ENCODE results near the gene KLF11.

KLF11 gene

DNA sequence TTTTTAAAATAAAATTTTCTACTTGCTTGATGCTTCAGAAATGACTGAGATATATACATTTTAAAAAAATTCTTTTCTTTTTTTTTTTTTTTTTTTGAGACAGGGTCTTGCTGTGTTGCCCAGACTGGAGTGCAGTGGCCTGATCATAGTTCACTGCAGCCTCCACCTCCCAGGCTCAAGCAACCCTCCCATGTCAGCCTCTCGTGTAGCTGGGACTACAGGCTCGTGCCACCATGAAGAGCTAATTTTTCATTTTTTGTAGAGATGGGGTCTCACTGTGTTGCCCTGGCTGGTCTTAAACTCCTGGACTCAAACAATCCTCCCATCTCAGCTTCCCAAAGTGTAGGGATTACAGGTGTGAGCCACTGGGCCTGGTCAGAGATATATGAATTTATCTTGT is 24.0 kb downstream of the KLF11 start:
- Histone ChIP-seq H3K9me3 (ENCODE audit: control insufficient read depth in 2 of 2, low read length in 2 of 2) (peaks cover 0 to 4% of the 10 kb centered on the region in 2 donors), H3K36me3 (ENCODE audit: control insufficient read depth in 2 of 2, insufficient read depth in 2 of 2, low read length in 2 of 2) (peaks cover 12 to 18% of the 10 kb centered on the region in 2 donors), H3K27ac (ENCODE audit: low read length) (no peak overlapping the region), H3K4me1 (ENCODE audit: control insufficient read depth, insufficient read depth, low read length) (peaks cover under 1% of the 10 kb centered on the region), H3K9ac (ENCODE audit: low read length in 2 of 2) (no peak overlapping the region), H3K27me3 (ENCODE audit: control insufficient read depth in 1 of 2, insufficient read depth in 2 of 2, low read length in 2 of 2) (no peaks in the 10 kb centered on the region), H3K4me3 (ENCODE audit: low read length in 2 of 2) (no peak overlapping the region)

DNA sequence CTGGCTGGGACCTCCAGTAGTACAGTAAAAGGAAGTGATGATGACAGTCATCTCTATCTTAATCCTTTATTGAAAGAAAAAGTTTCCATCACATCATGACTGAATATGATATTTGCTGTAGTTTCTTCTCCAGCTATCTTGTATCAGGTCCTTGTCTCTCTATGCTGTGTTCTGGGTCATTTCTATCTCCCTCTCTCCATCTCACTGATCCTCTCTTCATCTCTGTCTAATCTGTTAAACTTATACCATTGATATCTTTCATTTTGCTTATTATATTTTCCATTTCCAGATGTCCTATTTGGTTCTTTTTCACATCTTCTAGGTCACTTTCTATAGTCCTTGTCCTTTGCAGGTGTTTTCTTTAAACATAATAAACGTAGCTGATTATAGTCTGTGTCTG is 24.5 kb downstream of the KLF11 start:
- Histone ChIP-seq H3K9me3 (ENCODE audit: control insufficient read depth in 2 of 2, low read length in 2 of 2) (peaks cover 0 to 4% of the 10 kb centered on the region in 2 donors), H3K27me3 (ENCODE audit: control insufficient read depth in 1 of 2, insufficient read depth in 2 of 2, low read length in 2 of 2) (no peaks in the 10 kb centered on the region), H3K4me1 (ENCODE audit: control insufficient read depth, insufficient read depth, low read length) (peaks cover 5% of the 10 kb centered on the region), H3K9ac (ENCODE audit: low read length in 2 of 2) (no peak overlapping the region), H3K4me3 (ENCODE audit: low read length in 2 of 2) (no peak overlapping the region), H3K27ac (ENCODE audit: low read length) (no peak overlapping the region), H3K36me3 (ENCODE audit: control insufficient read depth in 2 of 2, insufficient read depth in 2 of 2, low read length in 2 of 2) (peaks cover 12 to 18% of the 10 kb centered on the region in 2 donors)

DNA sequence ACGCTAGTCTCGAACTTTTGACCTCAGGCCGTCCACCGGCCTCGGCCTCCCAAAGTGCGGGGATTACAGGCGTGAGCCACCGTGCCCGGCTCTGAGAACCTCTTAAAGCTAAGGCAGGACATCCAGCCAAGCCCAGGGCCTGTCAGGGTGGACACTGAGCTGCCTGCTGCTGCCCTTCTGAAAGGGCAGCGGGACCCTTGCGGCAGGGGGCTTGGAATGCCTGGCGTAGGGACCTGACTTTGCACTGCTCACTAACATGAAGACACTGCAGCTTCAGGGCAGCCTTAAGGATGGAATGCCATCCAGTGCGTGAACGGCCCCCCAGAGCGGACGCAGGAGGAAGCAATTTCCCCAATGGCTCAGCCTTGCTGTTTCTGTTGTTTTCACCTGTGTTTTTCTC is 27.8 kb downstream of the KLF11 start:
- Histone ChIP-seq H3K4me1 (ENCODE audit: control insufficient read depth, insufficient read depth, low read length) (peaks cover 21% of the 10 kb centered on the region), H3K27me3 (ENCODE audit: control insufficient read depth in 1 of 2, insufficient read depth in 2 of 2, low read length in 2 of 2) (no peaks in the 10 kb centered on the region), H3K27ac (ENCODE audit: low read length) (no peak overlapping the region), H3K9me3 (ENCODE audit: control insufficient read depth in 2 of 2, low read length in 2 of 2) (peaks cover 0 to 4% of the 10 kb centered on the region in 2 donors), H3K36me3 (ENCODE audit: control insufficient read depth in 2 of 2, insufficient read depth in 2 of 2, low read length in 2 of 2) (peaks cover 2 to 10% of the 10 kb centered on the region in 2 donors), H3K9ac (ENCODE audit: low read length in 2 of 2) (no peak overlapping the region), H3K4me3 (ENCODE audit: low read length in 2 of 2) (no peak overlapping the region)

DNA sequence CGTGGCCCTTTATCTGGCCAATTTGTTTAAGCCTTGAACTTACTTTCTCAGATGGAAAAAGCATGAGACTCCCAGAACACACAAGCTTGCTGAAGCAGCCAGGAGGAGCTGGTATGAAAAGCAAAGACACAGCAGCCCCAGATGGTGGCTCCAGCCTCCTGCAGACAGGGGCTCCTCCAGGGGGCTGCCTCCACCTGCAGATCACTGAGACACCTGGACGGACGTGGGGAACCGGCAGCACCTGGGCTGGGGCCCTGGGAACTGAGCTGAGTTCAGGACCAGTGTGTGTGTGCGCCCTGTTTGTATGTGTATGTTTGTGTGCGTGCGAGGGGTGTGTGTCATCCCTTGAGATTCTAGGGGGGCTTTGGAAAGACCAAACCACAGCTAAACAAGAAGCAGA is 28.2 kb downstream of the KLF11 start:
- Histone ChIP-seq H3K9ac (ENCODE audit: low read length in 2 of 2) (no peak overlapping the region), H3K4me3 (ENCODE audit: low read length in 2 of 2) (no peak overlapping the region), H3K36me3 (ENCODE audit: control insufficient read depth in 2 of 2, insufficient read depth in 2 of 2, low read length in 2 of 2) (peaks cover 0 to 10% of the 10 kb centered on the region in 2 donors), H3K4me1 (ENCODE audit: control insufficient read depth, insufficient read depth, low read length) (peaks cover 21% of the 10 kb centered on the region), H3K27ac (ENCODE audit: low read length) (no peak overlapping the region), H3K27me3 (ENCODE audit: control insufficient read depth in 1 of 2, insufficient read depth in 2 of 2, low read length in 2 of 2) (no peaks in the 10 kb centered on the region), H3K9me3 (ENCODE audit: control insufficient read depth in 2 of 2, low read length in 2 of 2) (peaks cover 0 to 4% of the 10 kb centered on the region in 2 donors)

DNA sequence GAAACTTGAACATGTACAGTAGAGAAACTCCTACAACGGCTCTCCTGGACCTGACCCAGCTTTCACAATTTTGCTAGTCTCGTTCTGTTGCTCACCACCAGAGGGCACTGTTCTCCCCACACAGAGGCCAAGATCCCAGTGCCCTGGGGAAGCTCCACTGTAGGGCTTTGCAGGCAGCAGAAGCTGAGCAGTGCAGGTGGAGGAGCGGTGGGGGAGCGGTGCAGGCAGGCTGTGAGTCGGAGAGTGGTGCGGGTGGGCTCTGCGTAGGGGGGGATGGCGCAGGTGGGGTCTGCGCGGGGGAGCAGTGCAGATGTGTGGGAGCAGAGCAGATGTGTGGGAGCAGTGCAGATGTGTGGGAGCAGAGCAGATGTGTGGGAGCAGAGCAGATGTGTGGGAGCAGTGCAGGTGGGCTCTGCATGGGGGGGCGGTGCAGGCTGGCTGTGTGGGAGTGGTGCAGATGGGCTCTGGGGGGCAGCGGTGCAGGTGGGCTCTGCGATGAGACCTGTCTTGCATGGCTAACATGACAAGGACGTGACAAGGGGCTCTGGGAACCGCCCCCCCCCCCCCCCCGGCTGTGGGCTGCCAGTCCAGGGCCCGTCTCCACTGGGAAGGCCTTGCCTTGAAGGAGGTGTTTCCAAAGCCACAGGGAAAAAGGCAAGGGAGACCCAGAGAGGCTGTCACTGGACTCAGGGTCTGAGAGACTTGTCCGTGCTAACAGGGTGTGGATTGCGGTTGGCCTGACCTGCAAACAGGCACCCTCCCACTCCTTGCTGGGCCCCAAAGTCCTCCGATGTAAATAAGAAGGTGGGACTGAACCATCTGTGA is 29.5 kb downstream of the KLF11 start:
- H3K27me3 ChIP-seq (ENCODE audit: control insufficient read depth in 1 of 2, insufficient read depth in 2 of 2, low read length in 2 of 2), result no peaks in the 10 kb centered on the region
- peaks cover 24% of the 10 kb centered on the region for H3K4me1 ChIP-seq (ENCODE audit: control insufficient read depth, insufficient read depth, low read length)
- peak overlapping the region; percentile 7 to 44 for H3K4me3 ChIP-seq (ENCODE audit: low read length in 2 of 2)
- peaks cover 0 to 10% of the 10 kb centered on the region in 2 donors for H3K36me3 ChIP-seq (ENCODE audit: control insufficient read depth in 2 of 2, insufficient read depth in 2 of 2, low read length in 2 of 2)
- no peak overlapping the region for H3K27ac ChIP-seq (ENCODE audit: low read length)
- peak overlapping the region in 1 of 2 donors; percentile 39 for H3K9ac ChIP-seq (ENCODE audit: low read length in 2 of 2)
- peaks cover 0 to under 1% of the 10 kb centered on the region in 2 donors for H3K9me3 ChIP-seq (ENCODE audit: control insufficient read depth in 2 of 2, low read length in 2 of 2)

DNA sequence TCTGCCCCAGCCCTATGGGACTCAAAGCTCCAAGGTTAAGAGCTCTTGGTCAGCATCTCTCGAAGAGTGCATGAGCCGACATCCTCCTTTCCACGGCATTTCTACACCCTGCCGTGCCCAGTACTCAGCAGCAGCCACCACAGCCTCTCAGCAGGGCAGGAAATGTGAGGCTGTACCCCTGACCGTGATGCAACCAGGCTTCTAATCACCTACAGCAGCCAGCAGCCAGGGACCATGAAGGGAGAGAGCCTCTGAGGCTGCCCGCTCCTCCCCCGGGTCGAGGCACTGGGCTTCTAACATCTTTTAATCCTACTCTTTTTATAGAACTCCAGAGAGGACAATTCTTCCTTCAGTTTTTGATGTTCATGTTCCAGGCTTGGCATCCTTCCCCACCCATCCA is 30.4 kb downstream of the KLF11 start:
- Histone ChIP-seq H3K27ac (ENCODE audit: low read length) (no peak overlapping the region), H3K9me3 (ENCODE audit: control insufficient read depth in 2 of 2, low read length in 2 of 2) (no peaks in the 10 kb centered on the region), H3K36me3 (ENCODE audit: control insufficient read depth in 2 of 2, insufficient read depth in 2 of 2, low read length in 2 of 2) (peaks cover 0 to 5% of the 10 kb centered on the region in 2 donors), H3K9ac (ENCODE audit: low read length in 2 of 2) (no peak overlapping the region), H3K4me1 (ENCODE audit: control insufficient read depth, insufficient read depth, low read length) (peaks cover 32% of the 10 kb centered on the region), H3K27me3 (ENCODE audit: control insufficient read depth in 1 of 2, insufficient read depth in 2 of 2, low read length in 2 of 2) (no peaks in the 10 kb centered on the region), H3K4me3 (ENCODE audit: low read length in 2 of 2) (peak overlapping the region in 1 of 2 donors; percentile 15)

DNA sequence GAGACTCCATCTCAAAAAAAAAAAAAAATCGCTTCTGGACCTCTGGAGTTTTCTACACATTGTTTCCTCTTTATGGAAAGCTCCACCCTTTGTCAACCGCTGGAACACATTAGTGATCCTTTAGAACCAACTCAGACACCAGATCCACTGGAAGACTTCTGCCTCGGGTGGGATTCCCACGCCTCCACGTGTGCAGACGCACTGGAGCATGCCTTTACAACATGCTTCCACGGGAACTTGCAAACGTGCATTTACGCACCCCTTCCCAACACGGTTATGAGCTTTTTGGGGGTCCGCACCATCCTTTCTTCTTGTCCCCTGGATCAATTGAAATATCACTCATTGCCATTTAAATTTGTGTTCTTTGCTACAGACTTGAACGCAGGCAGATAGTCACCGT is 31.8 kb downstream of the KLF11 start:
- Histone ChIP-seq H3K4me3 (ENCODE audit: low read length in 2 of 2) (no peak overlapping the region), H3K27me3 (ENCODE audit: control insufficient read depth in 1 of 2, insufficient read depth in 2 of 2, low read length in 2 of 2) (no peaks in the 10 kb centered on the region), H3K36me3 (ENCODE audit: control insufficient read depth in 2 of 2, insufficient read depth in 2 of 2, low read length in 2 of 2) (peaks cover 0 to 5% of the 10 kb centered on the region in 2 donors), H3K27ac (ENCODE audit: low read length) (no peak overlapping the region), H3K9me3 (ENCODE audit: control insufficient read depth in 2 of 2, low read length in 2 of 2) (no peaks in the 10 kb centered on the region), H3K4me1 (ENCODE audit: control insufficient read depth, insufficient read depth, low read length) (peaks cover 39% of the 10 kb centered on the region), H3K9ac (ENCODE audit: low read length in 2 of 2) (no peak overlapping the region)

DNA sequence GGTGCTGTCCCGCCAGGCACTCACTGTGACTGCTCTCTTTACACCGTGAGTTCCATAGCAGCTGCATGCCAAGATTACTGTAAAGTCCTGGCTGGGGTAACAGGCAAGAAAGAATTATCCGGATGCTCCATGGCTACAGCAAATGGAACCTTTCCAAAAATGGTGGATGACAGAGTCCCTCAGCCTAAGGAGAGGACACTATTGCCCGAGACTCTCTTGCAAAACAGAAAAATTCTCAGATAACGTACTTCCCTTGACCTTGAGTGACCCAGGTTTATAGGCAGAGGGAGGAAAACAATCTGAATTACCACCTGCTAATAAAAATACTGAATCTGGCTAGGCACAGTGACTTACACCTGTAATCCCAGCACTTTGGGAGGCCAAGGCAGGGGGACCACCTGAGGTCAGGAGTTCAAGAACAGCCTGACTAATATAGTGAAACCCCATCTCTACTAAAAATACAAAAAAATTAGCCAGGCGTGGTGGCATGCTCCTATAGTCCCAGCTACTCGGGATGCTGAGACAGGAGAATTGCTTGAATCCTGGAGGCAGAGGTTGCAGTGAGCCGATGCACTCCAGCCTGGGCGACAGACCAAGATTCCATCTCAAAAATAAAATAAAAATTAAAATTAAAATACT is 32.3 kb downstream of the KLF11 start:
- Histone ChIP-seq H3K27me3 (ENCODE audit: control insufficient read depth in 1 of 2, insufficient read depth in 2 of 2, low read length in 2 of 2) (no peaks in the 10 kb centered on the region), H3K36me3 (ENCODE audit: control insufficient read depth in 2 of 2, insufficient read depth in 2 of 2, low read length in 2 of 2) (peaks cover 0 to 5% of the 10 kb centered on the region in 2 donors), H3K9me3 (ENCODE audit: control insufficient read depth in 2 of 2, low read length in 2 of 2) (no peaks in the 10 kb centered on the region), H3K4me3 (ENCODE audit: low read length in 2 of 2) (no peak overlapping the region), H3K9ac (ENCODE audit: low read length in 2 of 2) (no peak overlapping the region), H3K27ac (ENCODE audit: low read length) (no peak overlapping the region), H3K4me1 (ENCODE audit: control insufficient read depth, insufficient read depth, low read length) (peaks cover 43% of the 10 kb centered on the region)

DNA sequence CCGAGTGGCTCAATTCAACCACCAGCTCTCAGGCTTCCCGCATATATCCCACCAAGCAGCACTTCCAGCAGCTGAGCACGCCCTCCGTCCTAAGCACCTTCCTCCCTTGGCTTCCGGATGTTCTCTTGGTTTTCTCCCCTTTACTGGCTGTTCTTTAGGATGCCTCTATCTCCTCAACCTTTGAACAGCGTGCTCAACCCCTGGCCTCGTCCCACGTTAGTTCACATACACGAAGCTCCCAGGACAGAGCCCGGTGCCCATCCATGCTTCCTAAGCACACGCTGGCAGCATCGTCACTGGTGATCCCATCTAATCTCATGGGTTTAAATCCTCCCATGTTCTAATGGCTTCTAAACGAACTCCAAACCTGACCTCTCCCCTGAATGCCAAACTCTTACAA is 33.2 kb downstream of the KLF11 start:
- no peak overlapping the region for H3K9ac ChIP-seq (ENCODE audit: low read length in 2 of 2)

DNA sequence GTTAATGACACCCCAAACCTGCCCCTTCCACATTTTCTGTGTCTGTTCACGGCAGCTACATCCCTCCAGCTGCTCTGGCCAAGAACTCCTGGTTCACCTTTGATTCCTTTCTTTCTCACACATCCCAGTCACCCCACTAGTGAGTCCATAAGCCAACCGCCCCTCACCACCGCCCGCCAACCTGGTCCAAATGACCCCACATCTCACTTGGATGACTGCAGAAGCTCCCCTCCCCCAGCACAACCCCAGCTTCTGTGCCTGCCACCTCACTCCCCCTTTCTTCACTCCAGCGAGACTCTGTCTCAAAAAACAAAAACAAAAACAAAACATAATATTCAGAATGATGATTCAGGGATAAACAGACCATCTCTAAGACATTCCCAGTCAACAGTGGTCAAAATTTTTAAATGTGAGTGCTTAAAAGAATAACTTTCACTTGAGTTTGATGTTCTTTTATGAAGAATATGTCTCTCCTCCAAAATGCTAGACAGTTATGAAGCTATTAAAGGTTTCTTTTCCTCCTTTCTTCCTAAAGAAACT is 33.7 kb downstream of the KLF11 start:
- H3K27ac ChIP-seq (ENCODE audit: low read length), result peak overlapping the region; percentile 11
- no peaks in the 10 kb centered on the region for H3K27me3 ChIP-seq (ENCODE audit: control insufficient read depth in 1 of 2, insufficient read depth in 2 of 2, low read length in 2 of 2)
- H3K4me3 ChIP-seq (ENCODE audit: low read length in 2 of 2), result no peak overlapping the region
- H3K9me3 ChIP-seq (ENCODE audit: control insufficient read depth in 2 of 2, low read length in 2 of 2), result no peaks in the 10 kb centered on the region
- H3K4me1 ChIP-seq (ENCODE audit: control insufficient read depth, insufficient read depth, low read length), result peaks cover 46% of the 10 kb centered on the region
- H3K36me3 ChIP-seq (ENCODE audit: control insufficient read depth in 2 of 2, insufficient read depth in 2 of 2, low read length in 2 of 2), result peaks cover 0 to 5% of the 10 kb centered on the region in 2 donors
- no peak overlapping the region for H3K9ac ChIP-seq (ENCODE audit: low read length in 2 of 2)

More for the DNA sequence above, 33.2 kb downstream of the KLF11 start:
- Histone ChIP-seq H3K27me3 (ENCODE audit: control insufficient read depth in 1 of 2, insufficient read depth in 2 of 2, low read length in 2 of 2) (no peaks in the 10 kb centered on the region), H3K27ac (ENCODE audit: low read length) (peak overlapping the region; percentile 11), H3K4me3 (ENCODE audit: low read length in 2 of 2) (no peak overlapping the region), H3K36me3 (ENCODE audit: control insufficient read depth in 2 of 2, insufficient read depth in 2 of 2, low read length in 2 of 2) (peaks cover 0 to 5% of the 10 kb centered on the region in 2 donors), H3K4me1 (ENCODE audit: control insufficient read depth, insufficient read depth, low read length) (peaks cover 46% of the 10 kb centered on the region), H3K9me3 (ENCODE audit: control insufficient read depth in 2 of 2, low read length in 2 of 2) (no peaks in the 10 kb centered on the region)

All from stomach smooth muscle (tissue), 2 donors.